ENCODE results near the gene STAMBPL1.

DNA sequence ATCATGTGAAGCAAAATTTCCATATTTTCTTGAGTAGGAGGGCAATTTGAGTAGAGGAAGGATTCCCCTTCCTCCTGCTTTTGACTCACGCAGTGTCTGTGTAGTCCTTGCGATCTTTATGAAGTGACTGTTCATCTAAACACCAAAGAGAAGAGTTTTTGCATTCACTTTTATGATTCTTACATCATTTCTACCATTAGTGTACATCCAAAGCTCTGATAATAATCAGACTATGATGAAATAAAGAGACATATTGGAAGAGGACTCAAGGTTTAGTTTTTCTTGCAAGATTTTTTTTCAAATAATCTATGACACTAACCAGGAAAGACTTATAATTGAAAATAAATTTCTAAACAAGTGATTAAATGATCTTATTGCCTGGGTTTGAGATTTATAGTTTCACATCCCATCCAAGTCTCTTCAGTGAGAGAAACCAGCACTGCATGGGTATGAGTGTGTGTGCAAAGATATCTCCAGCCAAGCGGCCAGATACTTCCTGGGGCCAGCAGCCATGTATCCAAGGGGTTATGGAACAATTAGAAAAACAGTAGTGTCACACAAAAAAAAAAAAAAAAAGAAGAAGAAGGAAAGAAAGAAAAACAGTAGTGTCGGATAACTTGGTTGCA is 74.5 kb downstream of the STAMBPL1 start:
- TF ChIP-seq, protein P1, sequence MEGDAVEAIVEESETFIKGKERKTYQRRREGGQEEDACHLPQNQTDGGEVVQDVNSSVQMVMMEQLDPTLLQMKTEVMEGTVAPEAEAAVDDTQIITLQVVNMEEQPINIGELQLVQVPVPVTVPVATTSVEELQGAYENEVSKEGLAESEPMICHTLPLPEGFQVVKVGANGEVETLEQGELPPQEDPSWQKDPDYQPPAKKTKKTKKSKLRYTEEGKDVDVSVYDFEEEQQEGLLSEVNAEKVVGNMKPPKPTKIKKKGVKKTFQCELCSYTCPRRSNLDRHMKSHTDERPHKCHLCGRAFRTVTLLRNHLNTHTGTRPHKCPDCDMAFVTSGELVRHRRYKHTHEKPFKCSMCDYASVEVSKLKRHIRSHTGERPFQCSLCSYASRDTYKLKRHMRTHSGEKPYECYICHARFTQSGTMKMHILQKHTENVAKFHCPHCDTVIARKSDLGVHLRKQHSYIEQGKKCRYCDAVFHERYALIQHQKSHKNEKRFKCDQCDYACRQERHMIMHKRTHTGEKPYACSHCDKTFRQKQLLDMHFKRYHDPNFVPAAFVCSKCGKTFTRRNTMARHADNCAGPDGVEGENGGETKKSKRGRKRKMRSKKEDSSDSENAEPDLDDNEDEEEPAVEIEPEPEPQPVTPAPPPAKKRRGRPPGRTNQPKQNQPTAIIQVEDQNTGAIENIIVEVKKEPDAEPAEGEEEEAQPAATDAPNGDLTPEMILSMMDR (IDR thresholded peaks at IDR 0.05), result no peak
- TF ChIP-seq POLR2A (IDR thresholded peaks at IDR 0.05), result no peak

Data from upper lobe of left lung (tissue), 4 donors.